Measurements from ENCODE around the gene ALPG. TPM values are rescaled to one million over a fixed set of nuclear protein-coding genes. Genes with fewer than 3 reads are reported as not detected.

The ALPG gene
- total and polyA plus RNA-seq, 9 of the 15 experiments (the other 6 are each of a cell fraction or from before 2014, with no cell fraction given) = not detected

GRCh38 chr2:232417489-232417888 lies 10.8 kb downstream of the ALPG start:
- H3K36me3 ChIP-seq (ENCODE audit: control insufficient read depth, insufficient read depth, low read length) = no peaks in the 10 kb centered on the region
- no peak for ATAC-seq
- no peak for DNase-seq (ENCODE audit: extremely low read depth in 1 of 4, low spot score in 3 of 4)
- no peaks in the 10 kb centered on the region for H3K9me1 ChIP-seq (ENCODE audit: control insufficient read depth, insufficient read depth, low read length)
- intact Hi-C loops (cut with micrococcal nuclease) (no loop called here), in situ Hi-C loops (cut with MboI) (no loop called here)
- H3K4me3 ChIP-seq = no peak overlapping the region
- no peak overlapping the region for H3K4me2 ChIP-seq (ENCODE audit: insufficient read depth, low read length)
- H3K79me2 ChIP-seq (ENCODE audit: control insufficient read depth, insufficient read depth, low read length) = no peaks in the 10 kb centered on the region
- H3K27ac ChIP-seq (ENCODE audit: extremely low read depth, low read depth, low read length) = no peak overlapping the region
- BruUV-seq (replicated peaks) = no TSS peak
- 3% methylated on average over 4 of the region's 5 CpGs for WGBS (ENCODE audit: insufficient coverage, low coverage, missing lambda C conversion rate)
- peaks cover 0 to 32% of the 10 kb centered on the region in 2 experiments; a peak in 3 of 5 replicates for H3K27me3 ChIP-seq (ENCODE audit: control insufficient read depth in 2 of 2, insufficient read depth in 2 of 2, low read length in 2 of 2)
- H3K4me1 ChIP-seq (replicated peaks in 1 of 2; ENCODE audit: control insufficient read depth in 2 of 2, insufficient read depth in 2 of 2, low read length in 2 of 2) = peaks cover 0 to 9% of the 10 kb centered on the region in 2 experiments; a peak in 2 of 5 replicates
- no peak overlapping the region for H3K9ac ChIP-seq (ENCODE audit: insufficient read depth in 1 of 2, low read depth in 2 of 2, low read length in 2 of 2)
- H3K9me3 ChIP-seq (replicated peaks; ENCODE audit: control insufficient read depth, insufficient read depth, low read depth, low read length) = no peaks in the 10 kb centered on the region
- no peak overlapping the region for H2AFZ ChIP-seq (ENCODE audit: low read depth, low read length)
- ChIA-PET CTCF (ENCODE audit: low intra/inter-chr PET ratio) (no interaction called here), POLR2A (interaction anchor here (0.6 kb wide), 1 partner anchor 76 kb away, joined by 3 read pairs; no protein-coding TSS in a partner anchor)
- H4K20me1 ChIP-seq (replicated peaks; ENCODE audit: control insufficient read depth, insufficient read depth, low read length) = no peaks in the 10 kb centered on the region
- TF ChIP-seq SIN3B (IDR thresholded peaks at IDR 0.05; ENCODE audit: low read depth) (no peak), ZNF518B (CRISPR knock-in tag; IDR thresholded peaks at IDR 0.05) (no peak), ELF2 (CRISPR knock-in tag; IDR thresholded peaks at IDR 0.05) (no peak), NCOA2 (IDR thresholded peaks at IDR 0.05; ENCODE audit: partially characterized antibody in 2 of 2) (no peak), PURB (CRISPR knock-in tag; IDR thresholded peaks at IDR 0.05; ENCODE audit: low read depth) (no peak), HDAC2 (IDR thresholded peaks at IDR 0.05) (no peak), ZNF444 (CRISPR knock-in tag; IDR thresholded peaks at IDR 0.05) (no peak), RFX5 (IDR thresholded peaks at IDR 0.05; ENCODE audit: low read depth, low read length) (no peak), ETV1 (tag; conservative IDR thresholded peaks at IDR 0.05; ENCODE audit: low read depth) (no peak), POLR3A (IDR thresholded peaks at IDR 0.05; ENCODE audit: borderline replicate concordance, extremely low read depth, insufficient read depth, insufficient read length) (no peak)
- no peak for FAIRE-seq
